HEK293 (cell line): ENCODE data around the gene C2orf69.

Source experiments
- CTCF ChIP-seq: fragments of 450-650 bp; formaldehyde crosslinking; IDR thresholded peaks from 2 replicates; pipeline ENCODE4 v1.5.1; 2016; ENCODE audit warnings: missing biosample characterization, missing genetic modification characterization
- KLF1 ChIP-seq: fragments of 450-650 bp; formaldehyde crosslinking; IDR thresholded peaks from 2 replicates; pipeline ENCODE4 v1.5.1; 2016; ENCODE audit warnings: missing biosample characterization, missing genetic modification characterization
- SETDB1 ChIP-seq: IDR thresholded peaks from one replicate; pipeline ENCODE4 v1.6.1; 2017; ENCODE audit warnings: mild to moderate bottlenecking, low read length, moderate library complexity, mixed read lengths; ENCODE audit not compliant: insufficient read length
- TRIM28 ChIP-seq: IDR thresholded peaks from 2 replicates; pipeline ENCODE4 v1.6.1; 2011; ENCODE audit warnings: low read length, control low read depth, borderline replicate concordance
- TSHZ1 ChIP-seq: fragments of 450-650 bp; formaldehyde crosslinking; IDR thresholded peaks from 2 replicates; pipeline ENCODE4 v1.5.1; 2016; ENCODE audit warnings: missing biosample characterization, missing genetic modification characterization, borderline replicate concordance
- YY1 ChIP-seq: fragments of 450-650 bp; formaldehyde crosslinking; IDR thresholded peaks from 2 replicates; pipeline ENCODE4 v1.5.1; 2018; ENCODE audit warnings: missing biosample characterization, missing genetic modification characterization
- ZBTB17 ChIP-seq: fragments of 450-650 bp; formaldehyde crosslinking; IDR thresholded peaks from 2 replicates; pipeline ENCODE4 v1.5.1; 2016; ENCODE audit warnings: missing biosample characterization, missing genetic modification characterization
- ZBTB21 ChIP-seq: fragments of 450-650 bp; formaldehyde crosslinking; IDR thresholded peaks from 2 replicates; pipeline ENCODE4 v1.5.1; 2017; ENCODE audit warnings: missing biosample characterization, missing genetic modification characterization
- ZNF146 ChIP-seq: fragments of 450-650 bp; formaldehyde crosslinking; IDR thresholded peaks from 2 replicates; pipeline ENCODE4 v1.5.1; 2016; ENCODE audit warnings: missing biosample characterization, missing genetic modification characterization
- ZNF626 ChIP-seq: fragments of 450-650 bp; sonication (Bioruptor Pico); formaldehyde crosslinking; IDR thresholded peaks from 2 replicates; pipeline ENCODE4 v1.5.1; 2018; ENCODE audit warnings: missing biosample characterization, missing genetic modification characterization, inconsistent platforms
- ZNF670 ChIP-seq: fragments of 450-650 bp; formaldehyde crosslinking; IDR thresholded peaks from 2 replicates; pipeline ENCODE4 v1.5.1; 2016; ENCODE audit warnings: missing biosample characterization, missing genetic modification characterization, low read depth
- ZNF843 ChIP-seq: fragments of 450-650 bp; formaldehyde crosslinking; IDR thresholded peaks from 2 replicates; pipeline ENCODE4 v1.5.1; 2016; ENCODE audit warnings: missing biosample characterization, missing genetic modification characterization

DNA sequence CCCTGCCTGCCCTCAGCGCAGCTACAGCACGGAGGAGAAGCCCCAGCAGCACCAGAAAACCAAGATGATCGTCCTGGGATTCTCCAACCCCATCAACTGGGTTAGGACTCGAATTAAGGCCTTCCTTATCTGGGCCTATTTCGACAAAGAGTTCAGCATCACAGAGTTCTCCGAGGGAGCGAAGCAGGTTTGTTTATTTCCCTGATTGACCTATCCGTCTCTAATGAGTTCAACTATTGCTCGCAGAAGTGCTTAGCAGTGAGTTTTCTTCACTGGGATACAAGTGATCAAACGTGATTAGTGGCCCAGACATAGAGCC is 44.9 kb downstream of the C2orf69 start:
- TF ChIP-seq ZNF670 (tag by site-specific recombination): no peak
- no peak for TF ChIP-seq CTCF
- TF ChIP-seq ZBTB21 (tag by site-specific recombination): no peak
- no peak for TF ChIP-seq TSHZ1
- TF ChIP-seq TRIM28: no peak
- no peak for TF ChIP-seq KLF1 (tag by site-specific recombination)
- no peak for TF ChIP-seq YY1 (tag by site-specific recombination)
- TF ChIP-seq ZNF843: no peak
- TF ChIP-seq ZBTB17: peak; percentile 38; the same call in 1 of the 2 replicates
- TF ChIP-seq SETDB1: no peak
- no peak for TF ChIP-seq ZNF146 (tag by site-specific recombination)
- no peak for TF ChIP-seq ZNF626
